Measurements from ENCODE around the gene NLRC4. TPM values are rescaled to one million over a fixed set of nuclear protein-coding genes. Genes with fewer than 3 reads are reported as not detected.

Gene NLRC4
- total RNA-seq, 1 experiment from 2014 or later = not detected

DNA sequence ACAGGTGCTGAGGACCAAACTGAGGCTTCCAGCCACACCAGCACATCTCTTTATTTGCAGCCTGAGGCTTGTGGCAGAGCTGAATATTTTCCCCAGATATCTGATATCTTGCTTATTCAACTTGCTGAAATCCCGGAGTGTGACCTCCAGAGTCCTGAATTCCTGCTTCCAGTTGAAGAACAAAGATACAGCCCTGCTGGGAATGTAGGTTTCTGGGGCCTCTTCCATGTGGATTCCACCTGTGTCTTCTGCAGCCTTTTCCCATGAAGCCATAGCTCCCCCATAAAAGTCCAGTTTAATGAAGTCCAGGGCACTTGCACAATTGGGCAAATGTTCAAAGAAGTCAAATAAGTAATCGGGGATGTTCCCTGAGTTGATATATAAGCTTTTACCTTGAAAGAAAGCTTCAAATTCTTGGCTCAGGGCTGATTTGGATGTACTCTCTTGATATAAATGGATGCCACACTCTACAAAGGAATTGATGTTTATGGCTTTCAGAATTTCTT, 14.9 kb downstream of the NLRC4 start:
- Mint-ChIP-seq H3K9me3 (ENCODE audit: low read depth, unreplicated experiment) (no peaks in the 10 kb centered on the region), H3K4me1 (ENCODE audit: low read depth, unreplicated experiment) (peaks cover 6% of the 10 kb centered on the region), H3K27ac (ENCODE audit: unreplicated experiment) (no peak overlapping the region), H3K27me3 (ENCODE audit: unreplicated experiment) (no peaks in the 10 kb centered on the region), H3K4me3 (ENCODE audit: low read depth, unreplicated experiment) (no peak overlapping the region), H3K36me3 (ENCODE audit: insufficient read depth, unreplicated experiment) (no peaks in the 10 kb centered on the region)
- intact Hi-C loops (cut with micrococcal nuclease; ENCODE audit: unreplicated experiment) = no loop called here
- BruUV-seq (replicated peaks) = no TSS peak
- no peak for DNase-seq
- TF ChIP-seq, protein P1, sequence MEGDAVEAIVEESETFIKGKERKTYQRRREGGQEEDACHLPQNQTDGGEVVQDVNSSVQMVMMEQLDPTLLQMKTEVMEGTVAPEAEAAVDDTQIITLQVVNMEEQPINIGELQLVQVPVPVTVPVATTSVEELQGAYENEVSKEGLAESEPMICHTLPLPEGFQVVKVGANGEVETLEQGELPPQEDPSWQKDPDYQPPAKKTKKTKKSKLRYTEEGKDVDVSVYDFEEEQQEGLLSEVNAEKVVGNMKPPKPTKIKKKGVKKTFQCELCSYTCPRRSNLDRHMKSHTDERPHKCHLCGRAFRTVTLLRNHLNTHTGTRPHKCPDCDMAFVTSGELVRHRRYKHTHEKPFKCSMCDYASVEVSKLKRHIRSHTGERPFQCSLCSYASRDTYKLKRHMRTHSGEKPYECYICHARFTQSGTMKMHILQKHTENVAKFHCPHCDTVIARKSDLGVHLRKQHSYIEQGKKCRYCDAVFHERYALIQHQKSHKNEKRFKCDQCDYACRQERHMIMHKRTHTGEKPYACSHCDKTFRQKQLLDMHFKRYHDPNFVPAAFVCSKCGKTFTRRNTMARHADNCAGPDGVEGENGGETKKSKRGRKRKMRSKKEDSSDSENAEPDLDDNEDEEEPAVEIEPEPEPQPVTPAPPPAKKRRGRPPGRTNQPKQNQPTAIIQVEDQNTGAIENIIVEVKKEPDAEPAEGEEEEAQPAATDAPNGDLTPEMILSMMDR (IDR thresholded peaks at IDR 0.05; ENCODE audit: unreplicated experiment) = no peak
- CTCF ChIA-PET = no interaction called here

DNA sequence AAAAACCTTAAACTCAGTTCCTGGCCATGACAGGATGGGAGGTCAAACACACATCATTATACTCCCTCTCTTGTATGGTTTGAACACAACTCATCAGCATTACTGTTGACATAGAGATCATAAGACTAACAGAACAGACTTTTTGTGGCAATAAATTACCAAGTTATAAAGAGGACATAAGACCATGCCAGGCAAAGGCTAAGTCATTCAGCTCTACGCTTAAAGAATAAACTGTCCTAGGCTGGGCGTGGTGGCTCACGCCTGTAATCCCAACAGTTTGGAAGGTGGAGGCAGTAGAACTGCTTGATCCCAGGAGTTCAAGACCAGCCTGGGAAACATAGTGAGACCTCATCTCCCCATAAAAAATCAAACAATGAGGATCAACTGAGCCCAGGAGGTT, 16.4 kb downstream of the NLRC4 start:
- Mint-ChIP-seq H3K9me3 (ENCODE audit: low read depth, unreplicated experiment) (no peaks in the 10 kb centered on the region), H3K4me3 (ENCODE audit: low read depth, unreplicated experiment) (no peak overlapping the region), H3K4me1 (ENCODE audit: low read depth, unreplicated experiment) (peaks cover 6% of the 10 kb centered on the region), H3K36me3 (ENCODE audit: insufficient read depth, unreplicated experiment) (no peaks in the 10 kb centered on the region), H3K27me3 (ENCODE audit: unreplicated experiment) (no peaks in the 10 kb centered on the region), H3K27ac (ENCODE audit: unreplicated experiment) (no peak overlapping the region)
- DNase-seq = no peak
- CTCF ChIA-PET = no interaction called here
- intact Hi-C loops (cut with micrococcal nuclease; ENCODE audit: unreplicated experiment) = no loop called here
- TF ChIP-seq, protein P1 (IDR thresholded peaks at IDR 0.05; ENCODE audit: unreplicated experiment) = no peak
- no TSS peak for BruUV-seq (replicated peaks)

DNA sequence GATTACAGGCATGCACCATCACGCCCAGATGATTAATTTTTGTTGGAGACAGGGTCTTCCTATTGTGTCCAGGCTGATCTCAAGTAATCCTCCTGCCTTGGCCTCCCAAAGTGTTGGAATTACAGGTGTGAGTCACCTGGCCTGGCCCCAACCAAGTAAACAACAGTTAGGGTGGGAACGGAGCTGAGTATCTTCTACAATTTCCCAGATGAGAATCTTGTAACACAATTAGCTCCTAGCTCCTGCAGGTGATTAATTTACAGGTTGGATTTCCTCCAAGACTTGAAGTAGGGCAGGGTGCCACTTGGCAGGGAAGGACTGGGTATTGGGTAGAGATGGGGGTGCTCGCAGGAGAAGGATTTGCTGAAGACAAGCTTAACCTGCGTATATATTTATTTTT, 17.8 kb downstream of the NLRC4 start:
- TF ChIP-seq, protein P1 (IDR thresholded peaks at IDR 0.05; ENCODE audit: unreplicated experiment) = no peak

DNA sequence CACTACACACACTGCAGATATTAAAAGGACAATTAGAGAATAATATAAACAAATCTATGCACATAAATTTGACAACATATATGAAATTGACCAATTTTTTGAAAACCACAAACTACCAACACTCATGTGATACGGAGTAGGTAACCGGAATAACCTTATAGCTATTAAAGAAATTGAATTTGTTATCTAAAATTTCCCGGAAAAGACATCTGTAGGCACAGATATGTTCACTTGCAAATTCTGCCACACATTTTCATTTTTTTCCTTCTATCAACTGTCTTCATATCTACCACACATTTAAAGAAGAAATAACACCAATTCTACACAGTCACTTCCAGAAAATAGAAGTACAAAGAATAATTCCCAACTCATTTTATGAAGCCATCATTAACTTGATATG, 22.4 kb downstream of the NLRC4 start:
- no TSS peak for BruUV-seq (replicated peaks)
- H3K27me3 Mint-ChIP-seq (ENCODE audit: unreplicated experiment) = no peaks in the 10 kb centered on the region
- no peak overlapping the region for H3K4me3 Mint-ChIP-seq (ENCODE audit: low read depth, unreplicated experiment)
- H3K27ac Mint-ChIP-seq (ENCODE audit: unreplicated experiment) = no peak overlapping the region
- H3K9me3 Mint-ChIP-seq (ENCODE audit: low read depth, unreplicated experiment) = no peaks in the 10 kb centered on the region
- TF ChIP-seq, protein P1 (IDR thresholded peaks at IDR 0.05; ENCODE audit: unreplicated experiment) = no peak
- H3K4me1 Mint-ChIP-seq (ENCODE audit: low read depth, unreplicated experiment) = peaks cover 6% of the 10 kb centered on the region
- no peaks in the 10 kb centered on the region for H3K36me3 Mint-ChIP-seq (ENCODE audit: insufficient read depth, unreplicated experiment)
- intact Hi-C loops (cut with micrococcal nuclease; ENCODE audit: unreplicated experiment) = no loop called here
- DNase-seq = no peak
- CTCF ChIA-PET = no interaction called here

More for the DNA sequence above, 17.8 kb downstream of the NLRC4 start:
- no peak overlapping the region for H3K27ac Mint-ChIP-seq (ENCODE audit: unreplicated experiment)
- no TSS peak for BruUV-seq (replicated peaks)
- peak; percentile 2 for DNase-seq
- H3K9me3 Mint-ChIP-seq (ENCODE audit: low read depth, unreplicated experiment) = no peaks in the 10 kb centered on the region
- no peaks in the 10 kb centered on the region for H3K27me3 Mint-ChIP-seq (ENCODE audit: unreplicated experiment)
- intact Hi-C loops (cut with micrococcal nuclease; ENCODE audit: unreplicated experiment) = no loop called here
- peaks cover 6% of the 10 kb centered on the region for H3K4me1 Mint-ChIP-seq (ENCODE audit: low read depth, unreplicated experiment)
- H3K4me3 Mint-ChIP-seq (ENCODE audit: low read depth, unreplicated experiment) = no peak overlapping the region
- CTCF ChIA-PET = no interaction called here
- H3K36me3 Mint-ChIP-seq (ENCODE audit: insufficient read depth, unreplicated experiment) = no peaks in the 10 kb centered on the region

All from Calu3 (cell line).